A673 (cell line): Measurements from ENCODE around the gene THSD7B. TPM values are rescaled to one million over a fixed set of nuclear protein-coding genes. Genes with fewer than 3 reads are reported as not detected.

Experiments
- BruUV-seq: library from RNA; stranded (reverse); fragments of 400-500 nt; replicated peaks from 2 replicates; lab custom pipeline; 2021; lab: Mats Ljungman, UMichigan
- CTCF ChIA-PET: fragments of 300-600 bp; sonication (Branson Sonifier 250); formaldehyde crosslinking; loops from one replicate; lab custom pipeline; 2022; ENCODE audit warnings: antibody characterized with exemption; lab: Charles Lee
- POLR2A ChIA-PET: fragments of 300-600 bp; sonication (Branson Sonifier 250); formaldehyde crosslinking; loops from one replicate; lab custom pipeline; 2022; ENCODE audit warnings: antibody characterized with exemption; ENCODE audit not compliant: low non-redundant PET; lab: Charles Lee
- DNase-seq: peaks from one replicate; pipeline ENCODE4 v3.0.0-alpha.2; 2015; ENCODE audit warnings: low spot score
- H3K27ac ChIP-seq: fragments of 200-600 bp; sonication (generic); 2 replicates; pipeline ENCODE4 v1.5.1; 2016; ENCODE audit warnings: mixed run types, low read depth, mild to moderate bottlenecking, mixed read lengths, antibody characterized with exemption, low read length; ENCODE audit not compliant: poor library complexity, severe bottlenecking
- H3K27me3 ChIP-seq: fragments of 200-600 bp; sonication (generic); replicated peaks from 2 replicates; pipeline ENCODE4 v1.6.1; 2017; ENCODE audit warnings: mixed run types, low read depth, mild to moderate bottlenecking, mixed read lengths, antibody characterized with exemption, low read length; ENCODE audit not compliant: insufficient read depth, poor library complexity
- H3K36me3 ChIP-seq: fragments of 200-600 bp; sonication (generic); 2 replicates; pipeline ENCODE4 v1.6.1; 2016; ENCODE audit warnings: mixed run types, mild to moderate bottlenecking, mixed read lengths, antibody characterized with exemption, low read length; ENCODE audit not compliant: insufficient read depth, poor library complexity, severe bottlenecking
- H3K4me1 ChIP-seq: fragments of 200-600 bp; sonication (generic); 2 replicates; pipeline ENCODE4 v1.6.1; 2017; ENCODE audit warnings: mixed run types, mild to moderate bottlenecking, mixed read lengths, antibody characterized with exemption, low read length; ENCODE audit not compliant: insufficient read depth, poor library complexity, severe bottlenecking
- H3K4me3 ChIP-seq: fragments of 200-600 bp; sonication (generic); 2 replicates; pipeline ENCODE4 v1.5.1; 2016; ENCODE audit warnings: low read depth, mixed run types, mild to moderate bottlenecking, mixed read lengths, low read length; ENCODE audit not compliant: poor library complexity, severe bottlenecking
- H3K9me3 ChIP-seq: fragments of 200-600 bp; sonication (generic); 2 replicates; pipeline ENCODE4 v1.6.1; 2016; ENCODE audit warnings: mixed run types, low read depth, mild to moderate bottlenecking, mixed read lengths, antibody characterized with exemption, low read length; ENCODE audit not compliant: poor library complexity, severe bottlenecking
- CTCF ChIP-seq: fragments of 300-800, 200-600 bp; sonication (generic); conservative IDR thresholded peaks from 2 replicates; pipeline ENCODE4 v1.5.1; 2017; ENCODE audit warnings: low read depth, mild to moderate bottlenecking, antibody characterized with exemption, low read length, moderate library complexity, mixed read lengths
- EZH2 ChIP-seq: fragments of 200-600 bp; sonication (generic); IDR thresholded peaks from 2 replicates; pipeline ENCODE4 v1.6.1; 2017; ENCODE audit warnings: borderline replicate concordance, low read depth, mild to moderate bottlenecking, mixed read lengths, antibody characterized with exemption, low read length; ENCODE audit not compliant: poor library complexity, severe bottlenecking
- intact Hi-C: fragments of 100-400 bp; cut with micrococcal nuclease; formaldehyde crosslinking; loops from one replicate; pipeline ENCODE4 v1.10.0; 2022; ENCODE audit not compliant: unreplicated experiment
- total RNA-seq: library from RNA; stranded (reverse); gene quantifications from 2 replicates; pipeline ENCODE4 v1.2.3, GENCODE V29; 2021

Gene THSD7B
- total RNA-seq, 1 experiment from 2014 or later: not detected

- H3K27ac ChIP-seq: no peak overlapping the region
- CTCF ChIA-PET: no interaction called here
- no peak for DNase-seq
- TF ChIP-seq CTCF: no peak
- no peak for TF ChIP-seq EZH2
- intact Hi-C loops: no loop called here
- no peaks in the 10 kb centered on the region for H3K9me3 ChIP-seq
- POLR2A ChIA-PET: no interaction called here
- H3K27me3 ChIP-seq: no peaks in the 10 kb centered on the region
- H3K4me3 ChIP-seq: no peak overlapping the region
- no TSS peak for BruUV-seq
- no peaks in the 10 kb centered on the region for H3K36me3 ChIP-seq
- no peaks in the 10 kb centered on the region for H3K4me1 ChIP-seq
Observed at GRCh38 chr2:137161250-137161649, 395.9 kb downstream of the THSD7B start.

- no peaks in the 10 kb centered on the region for H3K9me3 ChIP-seq
- CTCF ChIA-PET: no interaction called here
- H3K36me3 ChIP-seq: no peaks in the 10 kb centered on the region
- no peaks in the 10 kb centered on the region for H3K27me3 ChIP-seq
- DNase-seq: no peak
- intact Hi-C loops: no loop called here
- TF ChIP-seq EZH2 (no peak), CTCF (no peak)
- H3K4me3 ChIP-seq: no peak overlapping the region
- POLR2A ChIA-PET: interaction anchor here (0.5 kb wide), 1 partner anchor 40 kb away, joined by 3 read pairs; no protein-coding TSS in a partner anchor
- no TSS peak for BruUV-seq
- no peaks in the 10 kb centered on the region for H3K4me1 ChIP-seq
- H3K27ac ChIP-seq: no peak overlapping the region
Observed at GRCh38 chr2:137165968-137166367, 400.6 kb downstream of the THSD7B start.

GRCh38 chr2:137167651-137168050, 402.3 kb downstream of the THSD7B start:
- no peaks in the 10 kb centered on the region for H3K4me1 ChIP-seq
- CTCF ChIA-PET: no interaction called here

More at GRCh38 chr2:137167651-137168050, 402.3 kb downstream of the THSD7B start:
- H3K27me3 ChIP-seq: no peaks in the 10 kb centered on the region
- intact Hi-C loops: no loop called here
- POLR2A ChIA-PET: no interaction called here
- no TSS peak for BruUV-seq
- TF ChIP-seq EZH2 (no peak), CTCF (no peak)
- no peaks in the 10 kb centered on the region for H3K9me3 ChIP-seq
- no peak overlapping the region for H3K27ac ChIP-seq
- no peaks in the 10 kb centered on the region for H3K36me3 ChIP-seq
- no peak for DNase-seq
- H3K4me3 ChIP-seq: no peak overlapping the region
